HFFc6 (cell line): ENCODE measurements around the gene GRM4. TPM values are rescaled to one million over a fixed set of nuclear protein-coding genes. Genes with fewer than 3 reads are reported as not detected.

Experiments used
- DNase-seq: peaks from one replicate; pipeline ENCODE4 v3.0.0-alpha.2; 2018
- H3K27ac Mint-ChIP-seq: 2 replicates; pipeline ENCODE4 v1.8.0; 2020; ENCODE audit warnings: mild to moderate bottlenecking, mixed read lengths
- H3K27me3 Mint-ChIP-seq: 2 replicates; pipeline ENCODE4 v1.8.0; 2021; ENCODE audit warnings: mild to moderate bottlenecking, moderate library complexity, mixed read lengths; ENCODE audit not compliant: insufficient read depth
- H3K36me3 Mint-ChIP-seq: 2 replicates; pipeline ENCODE4 v1.8.0; 2021; ENCODE audit warnings: low read depth, mixed read lengths
- H3K4me1 Mint-ChIP-seq: 2 replicates; pipeline ENCODE4 v1.8.0; 2020; ENCODE audit warnings: low read depth, mixed read lengths
- H3K4me3 Mint-ChIP-seq: 2 replicates; pipeline ENCODE4 v1.8.0; 2020; ENCODE audit warnings: mild to moderate bottlenecking, moderate library complexity, mixed read lengths
- H3K9me3 Mint-ChIP-seq: 2 replicates; pipeline ENCODE4 v1.8.0; 2020; ENCODE audit warnings: mild to moderate bottlenecking, mixed read lengths
- CTCF ChIP-seq: fragments of 200-600 bp; sonication (generic); IDR thresholded peaks from 2 replicates; pipeline ENCODE4 v1.5.0; 2021; ENCODE audit warnings: antibody characterized with exemption, mild to moderate bottlenecking
- total RNA-seq, 6 experiments: library from RNA; stranded (reverse); fragmentation: NEBNext Ultra II Directional; extraction: Animal tissue kit (Norgen Biotek cat#: 25700); gene quantifications; 2 replicates in 1 of 6; 3 replicates in 5 of 6; pipeline ENCODE4 v1.2.3, GENCODE V29; 2021

GRM4 gene
- total RNA-seq, 6 experiments from 2014 or later = 0.12 to 0.14 TPM; not detected in 4

- H3K27ac Mint-ChIP-seq = no peak overlapping the region
- TF ChIP-seq CTCF = peak; percentile 57
- no peaks in the 10 kb centered on the region for H3K9me3 Mint-ChIP-seq
- no peaks in the 10 kb centered on the region for H3K36me3 Mint-ChIP-seq
- H3K4me3 Mint-ChIP-seq = no peak overlapping the region
- H3K27me3 Mint-ChIP-seq = peaks cover 52% of the 10 kb centered on the region
- no peak for DNase-seq
- H3K4me1 Mint-ChIP-seq = no peaks in the 10 kb centered on the region
Measured at GRCh38 chr6:34062815-34063214, 83.1 kb downstream of the GRM4 start.

- peaks cover 47% of the 10 kb centered on the region for H3K27me3 Mint-ChIP-seq
- H3K27ac Mint-ChIP-seq = no peak overlapping the region
- H3K9me3 Mint-ChIP-seq = no peaks in the 10 kb centered on the region
- no peaks in the 10 kb centered on the region for H3K36me3 Mint-ChIP-seq
- H3K4me1 Mint-ChIP-seq = no peaks in the 10 kb centered on the region
- no peak overlapping the region for H3K4me3 Mint-ChIP-seq
- DNase-seq = no peak
- no peak for TF ChIP-seq CTCF
Measured at GRCh38 chr6:34062156-34062555, 83.7 kb downstream of the GRM4 start.

GRCh38 chr6:34061348-34061747, 84.5 kb downstream of the GRM4 start:
- H3K27me3 Mint-ChIP-seq = peaks cover 40% of the 10 kb centered on the region
- H3K4me1 Mint-ChIP-seq = no peaks in the 10 kb centered on the region
- H3K4me3 Mint-ChIP-seq = no peak overlapping the region

GRCh38 chr6:34059914-34060313, 86.0 kb downstream of the GRM4 start:
- Mint-ChIP-seq H3K27me3 (peaks cover 33% of the 10 kb centered on the region), H3K27ac (no peak overlapping the region), H3K9me3 (no peaks in the 10 kb centered on the region), H3K36me3 (no peaks in the 10 kb centered on the region), H3K4me1 (no peaks in the 10 kb centered on the region), H3K4me3 (no peak overlapping the region)
- no peak for TF ChIP-seq CTCF
- DNase-seq = no peak

More at GRCh38 chr6:34061348-34061747, 84.5 kb downstream of the GRM4 start:
- H3K27ac Mint-ChIP-seq = no peak overlapping the region
- no peaks in the 10 kb centered on the region for H3K9me3 Mint-ChIP-seq
- TF ChIP-seq CTCF = no peak
- DNase-seq = no peak
- H3K36me3 Mint-ChIP-seq = no peaks in the 10 kb centered on the region

GRCh38 chr6:34059136-34059731, 86.7 kb downstream of the GRM4 start:
- DNase-seq = no peak
- Mint-ChIP-seq H3K4me1 (no peaks in the 10 kb centered on the region), H3K36me3 (no peaks in the 10 kb centered on the region), H3K4me3 (no peak overlapping the region), H3K27ac (no peak overlapping the region), H3K9me3 (no peaks in the 10 kb centered on the region), H3K27me3 (peaks cover 35% of the 10 kb centered on the region)
- no peak for TF ChIP-seq CTCF

- Mint-ChIP-seq H3K27ac (no peak overlapping the region), H3K4me1 (no peaks in the 10 kb centered on the region), H3K36me3 (no peaks in the 10 kb centered on the region), H3K4me3 (no peak overlapping the region), H3K27me3 (peaks cover 28% of the 10 kb centered on the region), H3K9me3 (no peaks in the 10 kb centered on the region)
- no peak for DNase-seq
- TF ChIP-seq CTCF = no peak
Measured at GRCh38 chr6:34057790-34058189, 88.1 kb downstream of the GRM4 start.
